Nephron progenitor cell (in vitro differentiated cells): ENCODE results near the gene NOX3.
A peak's percentile ranks its signal among the peaks of the same experiment; 100 is the strongest.

ENCODE experiments used
- DNase-seq: peaks from one replicate; pipeline ENCODE4 v3.0.0; 2021
- H3K27ac Mint-ChIP-seq: 2 replicates; pipeline ENCODE4 v1.8.0; 2021; ENCODE audit warnings: mild to moderate bottlenecking, moderate library complexity, mixed read lengths
- H3K27me3 Mint-ChIP-seq: 2 replicates; pipeline ENCODE4 v1.8.0; 2021; ENCODE audit warnings: mild to moderate bottlenecking, low read depth, mixed read lengths; ENCODE audit not compliant: poor library complexity
- H3K36me3 Mint-ChIP-seq: 2 replicates; pipeline ENCODE4 v1.8.0; 2021; ENCODE audit warnings: low read depth, mixed read lengths
- H3K4me1 Mint-ChIP-seq: 2 replicates; pipeline ENCODE4 v1.8.0; 2021; ENCODE audit warnings: mixed read lengths
- H3K4me3 Mint-ChIP-seq: 2 replicates; pipeline ENCODE4 v1.8.0; 2021; ENCODE audit warnings: mild to moderate bottlenecking, moderate library complexity, mixed read lengths
- H3K9me3 Mint-ChIP-seq: 2 replicates; pipeline ENCODE4 v1.8.0; 2021; ENCODE audit warnings: mild to moderate bottlenecking, moderate library complexity, mixed read lengths
- TF ChIP-seq, protein P1 (sequence below): fragments of 200-600 bp; sonication (generic); IDR thresholded peaks from 2 replicates; pipeline ENCODE4 v1.5.0; 2021; ENCODE audit warnings: antibody characterized with exemption

The NOX3 gene

DNA sequence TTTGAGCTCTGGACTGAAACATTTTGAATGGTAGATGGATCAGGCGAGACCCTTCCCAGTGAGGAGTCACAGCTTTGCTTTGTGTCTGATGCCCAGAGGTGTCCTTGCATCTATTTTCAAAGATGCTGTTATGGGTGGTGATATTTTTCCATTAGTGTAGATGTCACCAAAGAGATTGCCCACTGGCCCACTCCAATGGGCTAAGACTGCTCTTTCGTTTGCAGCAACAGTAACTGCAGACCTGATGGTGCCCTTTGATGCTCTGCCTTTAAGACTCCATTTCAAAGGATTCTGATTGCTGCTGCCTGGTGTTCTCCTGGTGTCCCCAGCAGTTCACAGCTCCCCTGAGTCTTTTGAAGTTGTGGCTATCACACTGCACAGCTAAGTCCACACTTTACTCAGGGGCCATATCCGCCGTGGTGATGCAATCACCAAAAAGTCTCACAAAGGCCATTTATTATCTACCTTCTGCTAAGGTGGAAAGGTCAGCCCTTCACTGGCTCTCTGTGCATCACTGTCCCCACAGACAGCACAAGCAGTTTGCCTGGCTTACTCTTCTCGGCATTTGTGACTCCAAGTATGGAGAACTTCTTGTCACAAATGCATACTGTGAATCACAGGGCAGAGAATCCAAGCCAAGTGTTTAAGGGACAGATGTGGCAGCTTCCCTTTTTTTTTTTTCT lies 56.4 kb downstream of the NOX3 start:
- Mint-ChIP-seq H3K27ac (no peak overlapping the region), H3K4me1 (peaks cover 36% of the 10 kb centered on the region), H3K27me3 (peaks cover 5% of the 10 kb centered on the region), H3K9me3 (no peaks in the 10 kb centered on the region), H3K4me3 (peak overlapping the region; percentile 31), H3K36me3 (no peaks in the 10 kb centered on the region)
- DNase-seq: no peak
- TF ChIP-seq, protein P1, sequence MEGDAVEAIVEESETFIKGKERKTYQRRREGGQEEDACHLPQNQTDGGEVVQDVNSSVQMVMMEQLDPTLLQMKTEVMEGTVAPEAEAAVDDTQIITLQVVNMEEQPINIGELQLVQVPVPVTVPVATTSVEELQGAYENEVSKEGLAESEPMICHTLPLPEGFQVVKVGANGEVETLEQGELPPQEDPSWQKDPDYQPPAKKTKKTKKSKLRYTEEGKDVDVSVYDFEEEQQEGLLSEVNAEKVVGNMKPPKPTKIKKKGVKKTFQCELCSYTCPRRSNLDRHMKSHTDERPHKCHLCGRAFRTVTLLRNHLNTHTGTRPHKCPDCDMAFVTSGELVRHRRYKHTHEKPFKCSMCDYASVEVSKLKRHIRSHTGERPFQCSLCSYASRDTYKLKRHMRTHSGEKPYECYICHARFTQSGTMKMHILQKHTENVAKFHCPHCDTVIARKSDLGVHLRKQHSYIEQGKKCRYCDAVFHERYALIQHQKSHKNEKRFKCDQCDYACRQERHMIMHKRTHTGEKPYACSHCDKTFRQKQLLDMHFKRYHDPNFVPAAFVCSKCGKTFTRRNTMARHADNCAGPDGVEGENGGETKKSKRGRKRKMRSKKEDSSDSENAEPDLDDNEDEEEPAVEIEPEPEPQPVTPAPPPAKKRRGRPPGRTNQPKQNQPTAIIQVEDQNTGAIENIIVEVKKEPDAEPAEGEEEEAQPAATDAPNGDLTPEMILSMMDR: no peak

DNA sequence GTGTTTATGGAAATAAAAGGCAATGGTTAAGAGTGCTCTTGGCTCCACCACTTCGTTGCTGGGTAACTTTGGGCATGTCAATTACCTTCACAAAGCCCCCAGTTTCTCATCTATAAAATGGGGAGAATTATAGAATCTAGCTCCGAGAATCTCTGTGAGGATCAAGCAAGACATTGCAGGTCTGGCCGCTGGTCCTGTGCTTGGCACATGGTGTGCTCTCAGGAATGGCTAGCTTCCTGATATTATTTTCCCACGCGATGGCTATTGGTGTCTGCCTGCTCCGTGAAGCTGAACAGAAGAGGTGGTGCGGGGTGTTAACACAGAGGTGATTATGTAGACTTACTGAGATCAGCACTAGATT lies 57.0 kb downstream of the NOX3 start:
- no peaks in the 10 kb centered on the region for H3K36me3 Mint-ChIP-seq
- TF ChIP-seq, protein P1: no peak
- DNase-seq: no peak
- H3K4me3 Mint-ChIP-seq: peak overlapping the region; percentile 31
- H3K4me1 Mint-ChIP-seq: peaks cover 36% of the 10 kb centered on the region
- H3K27me3 Mint-ChIP-seq: peaks cover 5% of the 10 kb centered on the region
- H3K9me3 Mint-ChIP-seq: no peaks in the 10 kb centered on the region
- no peak overlapping the region for H3K27ac Mint-ChIP-seq

DNA sequence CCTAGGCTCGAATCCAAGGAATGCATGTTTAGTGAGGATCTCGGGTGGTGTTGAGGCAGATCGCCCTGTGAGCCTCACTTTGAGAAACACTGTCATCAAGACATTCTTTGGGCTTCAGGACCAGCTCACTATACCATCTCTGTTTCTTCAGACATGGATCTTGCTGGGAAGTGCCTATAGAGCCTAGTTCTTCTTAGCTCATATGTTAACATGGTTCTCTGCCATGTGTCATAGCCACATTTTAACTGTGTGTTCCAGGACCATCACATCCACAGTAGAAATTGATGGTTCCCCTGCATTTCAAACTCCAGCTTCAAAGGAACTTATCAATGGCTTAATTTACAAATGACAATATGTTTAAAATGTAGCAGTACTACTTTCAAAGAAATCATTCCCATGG lies 57.4 kb downstream of the NOX3 start:
- no peak for DNase-seq
- H3K36me3 Mint-ChIP-seq: no peaks in the 10 kb centered on the region
- H3K4me3 Mint-ChIP-seq: no peak overlapping the region
- no peaks in the 10 kb centered on the region for H3K9me3 Mint-ChIP-seq
- TF ChIP-seq, protein P1: no peak
- peaks cover 36% of the 10 kb centered on the region for H3K4me1 Mint-ChIP-seq
- peaks cover 5% of the 10 kb centered on the region for H3K27me3 Mint-ChIP-seq
- no peak overlapping the region for H3K27ac Mint-ChIP-seq

DNA sequence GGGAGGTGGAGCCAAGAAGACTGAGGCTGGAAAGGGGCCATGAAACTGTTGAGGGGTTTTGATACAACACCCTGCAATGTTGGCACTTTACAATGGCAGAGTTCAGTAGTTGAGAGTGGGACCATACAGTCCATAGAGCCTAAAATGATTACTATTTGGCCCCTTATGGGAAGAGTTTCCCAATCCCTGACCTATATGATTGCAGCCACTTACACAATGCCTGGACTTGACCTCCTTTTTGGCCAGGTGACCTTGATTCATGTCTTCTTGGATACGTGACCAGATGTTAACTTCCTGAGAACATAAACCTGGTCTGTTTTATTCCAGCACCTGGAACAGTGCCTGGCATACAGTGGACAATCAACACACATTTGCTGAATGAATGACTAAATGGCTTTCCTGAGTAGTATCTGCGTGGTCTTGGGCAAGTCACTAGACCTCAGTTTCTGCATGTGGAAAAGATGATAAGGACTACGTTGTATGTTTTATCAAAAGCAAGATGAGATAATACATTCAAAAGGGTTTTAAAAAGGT lies 58.4 kb downstream of the NOX3 start:
- TF ChIP-seq, protein P1: no peak
- Mint-ChIP-seq H3K4me3 (no peak overlapping the region), H3K27me3 (peaks cover 5% of the 10 kb centered on the region), H3K36me3 (no peaks in the 10 kb centered on the region), H3K9me3 (no peaks in the 10 kb centered on the region), H3K27ac (no peak overlapping the region), H3K4me1 (peaks cover 30% of the 10 kb centered on the region)
- DNase-seq: no peak

DNA sequence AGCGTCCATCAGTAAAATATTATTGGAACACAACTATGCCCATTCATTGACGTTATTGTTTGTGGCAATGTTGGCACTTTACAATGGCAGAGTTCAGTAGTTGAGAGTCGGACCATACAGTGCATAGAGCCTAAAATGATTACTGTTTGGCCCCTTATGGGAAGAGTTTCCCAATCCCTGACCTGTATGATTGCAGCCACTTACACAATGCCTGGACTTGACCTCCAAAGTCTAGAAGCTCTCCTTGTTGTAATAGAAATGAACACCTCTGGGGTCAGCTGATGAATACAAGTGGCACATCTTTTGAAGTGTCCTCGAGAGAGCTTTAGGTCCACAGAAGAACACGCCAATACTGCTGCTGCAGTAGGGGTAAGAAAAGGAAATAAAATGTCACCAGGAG lies 59.0 kb downstream of the NOX3 start:
- TF ChIP-seq, protein P1: no peak
- Mint-ChIP-seq H3K4me1 (peaks cover 29% of the 10 kb centered on the region), H3K27ac (no peak overlapping the region), H3K27me3 (peaks cover 5% of the 10 kb centered on the region), H3K4me3 (no peak overlapping the region), H3K9me3 (no peaks in the 10 kb centered on the region), H3K36me3 (no peaks in the 10 kb centered on the region)
- DNase-seq: no peak

DNA sequence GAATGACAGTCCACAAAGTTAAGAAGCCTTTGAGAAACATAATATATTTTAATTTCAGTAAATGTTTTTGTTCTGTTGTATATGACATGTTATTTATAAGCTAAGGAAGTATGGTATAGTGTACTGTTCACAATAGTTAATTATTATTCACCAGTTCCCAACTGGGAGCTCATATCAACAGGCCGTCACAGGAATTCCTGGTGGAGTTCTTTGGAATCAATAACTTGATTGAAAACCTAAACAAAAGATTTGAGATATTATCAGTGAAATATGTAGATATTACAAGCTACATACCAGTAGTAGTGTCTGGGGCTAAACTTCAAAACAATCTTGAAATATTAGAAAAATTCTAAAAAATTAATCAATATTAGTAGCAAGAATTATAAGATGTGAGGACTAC lies 60.3 kb downstream of the NOX3 start:
- Mint-ChIP-seq H3K27ac (no peak overlapping the region), H3K9me3 (no peaks in the 10 kb centered on the region), H3K4me1 (peaks cover 20% of the 10 kb centered on the region), H3K36me3 (no peaks in the 10 kb centered on the region), H3K27me3 (peaks cover 5% of the 10 kb centered on the region), H3K4me3 (no peak overlapping the region)
- DNase-seq: no peak
- TF ChIP-seq, protein P1: no peak
